Inferior parietal cortex (tissue), 1 donor: Measurements from ENCODE around the gene RIMBP2.
A peak's percentile ranks its signal among the peaks of the same experiment; 100 is the strongest.

ENCODE experiments used
- DNase-seq: peaks from one replicate; pipeline ENCODE4 v3.0.0-alpha.2; 2016; ENCODE audit errors: extremely low spot score

RIMBP2 gene

DNA sequence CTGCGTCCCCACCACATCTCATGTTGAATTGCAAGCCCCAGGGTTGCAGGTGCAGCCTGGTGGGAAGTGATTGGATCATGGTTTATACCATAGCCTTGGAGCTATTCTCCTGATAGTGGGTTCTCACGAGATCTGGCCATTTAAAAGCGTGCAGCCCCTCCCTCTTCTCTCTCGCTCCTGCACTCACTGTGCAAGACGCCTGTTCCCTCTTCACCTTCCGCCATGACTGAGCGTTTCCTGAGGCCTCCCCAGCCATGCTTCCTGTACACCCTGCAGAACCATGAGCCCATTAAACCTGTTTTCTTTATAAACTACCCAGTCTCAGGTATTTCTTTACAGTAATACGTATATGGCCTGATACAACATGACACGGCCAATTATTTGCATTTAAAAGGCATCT, 146.6 kb downstream of the RIMBP2 start:
- DNase-seq = no peak

DNA sequence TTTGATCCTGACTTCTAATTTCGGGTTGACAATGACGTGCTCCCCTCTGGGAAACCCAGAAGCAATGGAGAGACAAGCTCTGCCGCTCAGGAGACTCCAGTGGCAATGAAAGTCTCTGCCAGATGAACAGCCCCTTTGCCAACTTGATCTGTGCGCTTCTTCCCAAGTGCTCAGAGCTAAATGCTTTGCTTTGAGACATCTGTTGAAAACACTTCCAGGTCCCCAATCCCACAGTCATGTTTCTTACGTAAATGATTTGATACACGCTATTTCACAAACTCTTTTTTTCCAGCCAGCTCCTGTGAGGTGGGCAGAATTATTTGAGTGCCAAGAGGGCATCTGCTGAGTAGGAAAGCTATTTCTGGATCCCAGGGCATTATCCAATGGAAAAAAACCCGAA, 147.6 kb downstream of the RIMBP2 start:
- DNase-seq = no peak

DNA sequence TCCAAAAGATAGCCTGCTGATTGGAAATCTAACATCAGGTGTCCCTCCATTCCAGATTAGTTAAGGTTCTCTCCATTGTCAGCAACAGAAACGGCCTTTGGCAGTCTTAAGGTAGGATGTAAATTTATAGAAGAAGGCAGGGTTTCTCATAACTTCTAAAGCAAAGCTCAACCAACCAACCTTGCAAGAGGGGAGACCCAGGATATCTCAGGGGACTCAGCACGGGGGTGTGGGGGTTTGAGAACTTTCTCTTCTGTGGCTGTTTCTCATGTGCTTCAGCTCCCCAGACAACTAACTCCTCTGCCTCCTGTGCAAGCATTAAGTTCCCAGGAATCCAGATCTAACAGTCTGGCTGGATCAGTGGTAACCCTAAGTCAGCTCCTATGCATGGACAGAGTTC, 148.1 kb downstream of the RIMBP2 start:
- DNase-seq = no peak

DNA sequence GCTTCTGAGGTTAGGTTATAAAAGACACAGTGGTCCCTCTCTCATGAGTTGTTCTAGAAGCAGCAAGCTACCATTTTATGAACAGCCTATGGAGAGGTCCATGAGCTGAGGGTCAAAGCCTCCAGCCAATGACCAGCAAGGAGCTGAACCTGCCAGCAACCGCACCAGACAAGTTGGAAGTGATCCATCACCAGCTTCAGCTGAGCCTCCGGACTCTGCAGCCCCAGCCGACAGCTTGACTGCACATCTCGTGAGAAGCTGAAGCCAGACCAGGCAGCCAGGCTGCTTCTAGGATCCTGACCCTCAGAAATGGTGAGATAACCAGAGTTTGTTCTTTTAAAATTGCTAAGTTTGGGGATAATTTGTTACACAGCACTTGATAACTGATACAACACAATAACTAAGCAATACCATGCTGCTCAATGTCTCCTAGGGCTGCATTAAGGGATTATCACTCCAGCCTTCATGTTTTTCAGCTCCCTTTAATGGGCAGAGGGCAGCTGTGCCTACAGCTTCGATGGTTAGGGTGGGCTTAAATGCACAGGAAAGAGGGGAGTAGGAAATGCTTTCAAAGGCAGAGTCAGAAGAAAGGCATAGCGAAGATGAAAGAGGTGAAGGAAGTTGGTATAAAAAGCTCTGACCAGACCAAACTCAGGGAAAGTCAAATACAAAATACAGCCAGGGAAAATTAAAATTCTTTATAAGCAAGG, 149.5 kb downstream of the RIMBP2 start:
- no peak for DNase-seq

DNA sequence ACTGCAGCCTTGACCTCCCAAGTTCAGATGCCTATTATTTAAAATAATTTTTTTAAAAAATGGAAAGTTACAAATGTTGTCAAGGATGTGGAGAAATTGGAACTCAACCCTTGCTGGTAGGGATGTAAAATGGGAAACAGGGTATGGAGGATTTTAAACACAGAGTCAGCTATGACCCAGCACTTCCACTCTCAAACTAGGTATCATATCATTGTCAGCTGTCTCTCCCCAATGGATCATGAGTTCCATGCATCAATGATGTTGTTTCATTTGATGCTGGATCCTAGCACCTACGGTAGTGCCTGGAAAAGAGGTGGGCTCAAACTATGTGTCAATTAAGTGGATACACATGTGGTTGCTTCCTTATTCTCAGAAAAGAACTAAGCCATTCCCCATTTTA, 150.9 kb downstream of the RIMBP2 start:
- DNase-seq = no peak

DNA sequence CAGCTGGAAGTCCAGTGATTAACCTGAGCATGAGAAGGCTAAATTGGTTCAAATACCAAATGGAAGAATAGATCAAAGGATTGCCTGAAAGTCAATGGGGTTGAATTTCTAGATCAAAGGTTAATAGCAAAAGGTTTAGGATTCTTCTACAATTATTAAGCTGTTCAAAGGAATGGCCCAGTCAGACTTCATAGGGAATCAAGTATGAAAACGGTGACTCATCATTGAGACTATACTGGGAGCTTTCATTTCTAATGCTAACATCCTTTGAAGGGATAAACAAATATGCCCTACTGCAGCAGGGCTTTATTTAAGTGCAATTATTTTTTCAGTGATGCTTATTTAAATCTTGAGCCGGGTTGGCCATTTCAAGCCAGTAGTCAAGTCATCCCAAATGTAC, 152.8 kb downstream of the RIMBP2 start:
- no peak for DNase-seq

DNA sequence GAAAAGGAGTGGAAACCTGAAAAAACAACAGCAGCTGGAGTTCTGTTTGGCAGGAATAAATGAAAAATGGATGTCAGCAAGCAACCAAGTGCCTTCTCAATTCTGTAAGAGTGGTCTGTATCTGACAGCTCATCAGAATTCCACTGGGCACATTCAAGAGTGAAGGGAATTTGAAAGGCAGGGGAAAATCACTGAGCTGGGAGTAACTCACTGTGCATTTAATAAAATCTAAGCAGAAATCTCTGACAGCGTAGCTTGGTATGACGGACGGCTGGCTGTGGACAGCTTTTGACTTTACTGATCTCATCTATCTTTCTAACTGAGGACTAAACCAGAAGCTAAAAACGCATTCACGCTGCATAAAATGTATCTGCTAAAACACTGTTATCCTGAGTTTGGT, 153.4 kb downstream of the RIMBP2 start:
- no peak for DNase-seq

DNA sequence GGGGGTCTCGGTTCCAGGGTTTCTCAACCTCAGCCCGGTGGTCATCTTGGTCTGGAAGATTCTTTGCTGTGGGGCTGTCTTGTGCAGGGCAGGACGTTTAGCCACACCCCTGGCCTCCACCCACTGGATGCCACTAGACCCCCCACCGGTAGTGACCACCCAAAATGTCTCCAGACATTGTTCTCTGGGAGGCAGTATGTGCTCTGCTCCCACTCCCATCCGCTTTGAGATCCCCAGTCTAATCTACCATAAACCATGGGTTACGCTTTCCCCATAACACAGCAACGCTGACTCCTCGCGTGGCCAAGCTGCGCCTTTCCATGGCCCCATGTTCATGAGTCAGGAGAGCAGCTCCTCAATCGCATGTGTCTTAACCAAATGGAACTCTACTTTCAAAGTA, 155.8 kb downstream of the RIMBP2 start:
- no peak for DNase-seq

DNA sequence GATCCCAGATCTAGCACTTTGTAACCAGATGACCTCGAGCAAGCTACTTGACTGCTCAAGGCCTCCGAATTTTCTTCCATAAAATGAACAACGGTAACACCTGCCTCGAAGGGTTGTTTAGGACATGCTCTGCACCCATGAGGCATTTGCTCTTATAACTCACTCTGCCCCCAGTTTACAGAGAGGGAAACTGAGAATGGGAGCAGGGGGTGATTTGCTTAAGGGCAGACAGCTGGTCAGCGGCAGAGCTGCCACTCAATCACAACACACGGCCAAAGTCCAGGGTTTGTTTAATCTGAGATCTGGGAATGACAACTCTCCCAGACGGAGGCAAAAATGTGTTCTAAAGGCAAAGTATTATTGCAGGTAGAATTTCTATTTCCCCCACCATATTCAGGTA, 156.3 kb downstream of the RIMBP2 start:
- DNase-seq = no peak

DNA sequence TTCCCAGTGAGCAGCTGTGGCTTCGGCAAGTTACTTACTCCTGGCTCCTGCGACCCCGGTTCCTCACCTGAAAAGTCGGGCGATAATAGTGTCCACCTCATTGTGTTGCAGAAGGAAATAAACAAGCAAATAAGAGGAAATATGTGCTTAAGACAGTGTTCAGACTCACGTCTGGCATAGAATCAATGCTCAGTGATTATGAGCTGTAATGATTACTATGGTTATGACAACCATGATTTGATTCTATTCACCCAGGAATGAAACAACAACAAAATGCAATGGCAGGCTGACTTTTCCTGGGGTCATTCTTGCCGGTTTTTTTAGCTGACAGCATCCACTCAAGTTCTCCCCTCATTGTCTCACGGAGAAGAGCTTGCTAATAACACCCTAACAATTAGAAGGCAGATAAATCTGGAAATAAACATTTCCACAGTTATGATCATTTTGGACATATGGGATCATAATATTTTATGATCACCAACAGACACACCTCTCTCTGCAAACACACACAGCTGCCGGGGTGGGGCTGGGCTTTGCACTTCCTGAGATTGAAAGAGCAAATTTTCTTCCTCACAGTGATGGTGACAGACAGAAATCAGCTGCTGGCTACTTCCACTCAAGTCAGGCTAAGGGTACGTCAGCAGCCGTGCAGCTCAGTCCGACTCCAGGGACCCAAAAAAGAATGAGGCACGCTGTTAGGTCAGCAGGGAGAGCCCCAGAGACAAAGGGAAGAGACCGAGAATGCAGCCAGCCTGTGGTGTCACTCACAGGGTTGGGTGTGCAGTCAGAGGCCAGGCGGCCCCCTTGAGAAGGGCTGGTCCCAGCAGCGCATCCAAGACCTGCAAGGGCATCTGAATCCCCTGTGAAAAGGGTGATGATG, 158.0 kb downstream of the RIMBP2 start:
- no peak for DNase-seq

DNA sequence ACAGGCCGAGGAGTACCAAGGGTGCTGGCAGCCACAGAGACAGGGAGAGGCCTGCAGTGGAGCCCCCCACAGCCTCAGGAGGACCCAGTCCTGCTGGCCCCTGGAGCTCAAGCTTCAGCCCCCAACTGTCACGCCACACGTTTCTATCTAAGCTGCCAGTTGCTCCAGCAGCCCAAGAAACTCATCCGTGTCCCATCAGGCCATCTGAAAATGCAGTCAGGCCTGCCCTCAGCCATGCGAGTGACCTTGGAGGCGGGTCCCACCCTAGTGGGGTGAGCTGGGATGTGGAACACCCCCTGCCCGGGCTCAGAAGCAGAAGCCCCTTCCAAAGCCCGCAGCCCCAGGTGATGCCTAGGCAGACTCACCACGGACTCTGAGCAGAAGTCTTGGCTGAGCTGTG, 158.9 kb downstream of the RIMBP2 start:
- DNase-seq = no peak

DNA sequence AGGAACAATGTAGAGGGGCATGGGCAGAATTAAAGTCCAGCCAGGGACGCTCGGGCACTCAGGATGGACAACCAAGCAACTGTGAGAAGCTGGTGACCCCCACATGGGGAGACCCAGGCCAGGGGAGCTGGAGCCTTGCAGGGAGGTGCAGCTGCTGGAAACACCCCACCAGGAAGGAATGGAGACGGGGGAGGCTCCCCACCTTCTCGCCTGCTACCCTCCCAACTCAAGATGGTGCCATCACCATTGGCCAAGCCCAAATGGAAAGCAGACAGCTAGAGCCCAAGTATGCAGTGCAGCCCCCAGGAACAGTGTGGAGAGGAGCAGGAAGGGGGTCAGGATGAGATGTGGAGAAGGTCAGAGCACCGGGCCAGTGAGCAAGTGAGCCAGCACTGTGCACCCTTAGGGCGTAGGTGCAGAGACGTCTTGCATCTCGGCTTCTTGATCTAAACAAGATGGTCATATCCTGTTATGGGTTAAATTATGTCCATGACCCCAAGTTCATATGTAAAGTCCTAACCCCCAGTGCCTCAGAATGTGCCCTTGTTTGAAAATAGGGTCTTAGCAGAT, 159.5 kb downstream of the RIMBP2 start:
- DNase-seq = no peak

DNA sequence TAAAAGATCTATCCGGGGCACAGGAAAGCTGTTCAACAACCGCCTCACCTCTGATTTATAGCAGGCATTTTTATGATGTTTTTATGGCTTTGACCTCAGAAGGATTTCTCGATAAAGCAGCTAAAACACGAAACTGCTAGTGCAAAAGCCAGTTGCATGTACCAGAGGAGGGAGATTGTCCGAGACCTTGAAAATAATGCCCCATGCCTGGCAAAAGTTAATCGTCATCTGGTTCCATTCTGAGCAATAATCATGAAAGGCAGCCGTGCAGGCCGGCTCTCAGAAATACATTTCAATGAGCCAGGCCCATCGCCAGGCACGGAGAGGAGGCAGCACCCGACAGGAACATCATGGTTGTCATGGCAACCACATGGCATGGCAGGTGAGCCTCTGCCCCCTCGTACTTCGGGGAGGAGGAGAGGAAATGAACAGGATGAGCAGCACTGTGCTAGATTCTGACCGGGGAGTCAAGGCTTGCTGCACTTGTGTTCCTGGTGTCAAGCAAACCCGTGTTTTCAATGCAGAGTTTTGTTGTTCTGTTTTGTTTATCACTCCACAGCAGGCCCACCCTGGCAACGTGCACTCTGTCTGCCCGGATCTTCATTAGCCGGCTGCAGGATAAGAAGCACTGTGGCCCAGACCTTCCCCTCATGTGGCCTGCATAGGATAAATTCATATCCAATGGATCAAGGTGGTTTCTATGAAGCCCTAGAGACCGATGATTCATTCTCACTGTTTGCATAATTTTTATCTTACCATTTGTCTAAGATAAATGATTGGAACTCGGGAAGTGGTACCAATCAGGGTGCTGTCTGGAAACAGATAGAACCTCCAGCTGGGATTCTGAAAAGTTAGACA, 160.2 kb downstream of the RIMBP2 start:
- DNase-seq = peak; percentile 56

DNA sequence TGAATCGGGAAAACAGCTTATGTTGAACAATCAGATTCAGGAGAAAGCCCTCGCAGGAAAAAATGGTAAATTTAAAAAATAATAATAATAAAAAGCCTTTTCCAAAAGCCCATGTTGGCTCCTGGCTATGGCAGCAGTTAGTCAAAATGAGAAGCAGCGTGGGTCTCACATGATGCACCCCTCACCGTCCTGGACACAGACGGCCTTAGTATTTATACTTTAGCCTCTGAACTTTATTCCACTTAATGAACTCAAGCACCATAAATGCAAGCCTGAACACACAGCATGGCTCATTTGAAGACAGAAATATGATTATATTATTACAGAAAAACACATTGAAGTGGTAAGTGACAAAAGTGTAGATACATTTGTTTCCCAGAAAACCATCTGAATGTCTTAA, 160.9 kb downstream of the RIMBP2 start:
- DNase-seq = no peak

DNA sequence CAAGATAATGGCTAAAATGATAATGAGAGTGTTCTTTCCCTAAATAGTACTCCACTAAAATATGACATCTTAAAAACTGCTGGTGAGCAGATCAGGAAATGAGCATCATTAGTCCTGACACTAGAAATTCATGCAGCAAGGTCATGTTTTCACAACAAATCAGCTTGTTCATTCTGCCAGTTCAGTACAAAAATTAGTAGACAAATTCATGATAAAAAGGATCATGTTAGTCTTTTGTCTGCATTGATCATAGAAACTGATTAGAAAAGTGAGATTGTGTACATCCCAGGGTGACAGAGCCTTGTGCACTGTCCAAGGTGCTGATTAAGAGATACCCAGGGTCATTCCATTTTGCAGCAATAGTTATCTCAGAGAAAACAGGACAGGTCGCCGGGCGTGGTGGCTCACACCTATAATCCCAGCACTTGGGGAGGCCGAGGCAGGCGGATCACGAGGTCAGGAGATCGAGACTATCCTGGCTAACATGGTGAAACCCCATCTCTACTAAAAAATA, 163.6 kb downstream of the RIMBP2 start:
- DNase-seq = no peak

DNA sequence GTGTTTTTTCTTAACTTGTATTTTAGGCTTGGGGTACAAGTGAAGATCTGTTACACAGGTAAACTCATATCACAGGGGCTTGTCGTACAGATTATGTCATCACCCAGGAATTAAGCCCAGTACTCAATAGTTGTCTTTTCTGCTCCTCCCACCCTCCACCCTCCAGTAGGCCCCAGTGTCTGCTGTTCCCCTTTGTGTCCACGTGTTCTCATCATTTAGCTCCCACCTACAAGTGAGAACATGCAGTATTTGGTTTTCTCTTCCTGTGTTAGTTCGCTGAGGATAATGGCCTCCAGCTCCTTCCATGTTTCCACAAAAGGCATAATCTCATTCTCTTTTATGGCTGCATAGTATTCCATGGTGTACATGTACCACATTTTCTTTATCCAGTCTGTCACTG, 166.7 kb downstream of the RIMBP2 start:
- no peak for DNase-seq

DNA sequence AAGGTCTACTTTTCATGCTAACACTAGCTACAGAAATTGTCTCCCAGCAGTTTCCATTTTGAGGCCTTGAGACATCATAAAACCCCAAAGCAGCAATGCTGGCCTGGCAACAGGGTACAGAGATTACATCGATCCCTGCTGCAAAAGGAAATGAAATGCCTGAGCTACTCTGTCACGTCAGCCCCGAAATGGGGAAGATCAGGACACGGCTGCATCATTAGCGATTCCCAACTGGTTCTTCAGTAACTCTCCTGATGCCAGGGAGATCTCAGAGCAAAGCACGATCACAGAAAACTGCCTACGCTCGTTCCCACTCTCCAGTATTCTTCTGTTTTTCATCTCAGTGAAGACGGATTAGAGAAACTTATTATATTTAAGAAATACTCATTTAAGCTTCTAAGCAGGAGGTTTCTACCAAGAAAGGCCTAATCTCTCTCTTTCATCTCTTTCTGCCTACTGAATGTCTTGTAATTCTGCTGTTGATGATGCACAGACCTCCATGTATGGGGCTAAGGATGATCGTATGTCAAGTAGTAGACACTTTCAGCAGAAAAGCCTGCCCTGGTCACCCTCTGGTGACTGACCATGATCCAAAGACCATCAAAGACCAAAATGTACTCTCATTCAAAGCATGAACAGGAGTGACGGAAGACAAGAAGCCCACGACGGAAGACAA, 168.5 kb downstream of the RIMBP2 start:
- DNase-seq = no peak

DNA sequence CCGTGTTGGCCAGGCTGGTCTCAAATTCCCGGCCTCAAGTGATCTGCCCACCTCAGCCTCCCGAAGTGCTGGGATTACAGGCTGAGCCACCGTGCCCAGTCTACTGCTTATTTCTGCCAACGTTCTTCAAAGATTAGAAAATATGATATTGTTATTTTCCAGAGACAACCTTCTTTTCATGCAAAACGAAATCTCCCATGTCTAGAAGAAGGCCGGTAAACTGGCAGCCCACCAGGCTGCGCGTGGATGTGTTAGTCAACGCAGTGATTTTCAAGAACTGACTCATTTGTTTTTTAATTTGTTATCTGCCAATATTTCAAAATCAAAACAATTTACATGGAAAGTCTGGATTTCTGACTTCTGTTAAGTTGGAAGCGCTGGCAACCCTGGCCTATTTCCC, 169.6 kb downstream of the RIMBP2 start:
- no peak for DNase-seq

DNA sequence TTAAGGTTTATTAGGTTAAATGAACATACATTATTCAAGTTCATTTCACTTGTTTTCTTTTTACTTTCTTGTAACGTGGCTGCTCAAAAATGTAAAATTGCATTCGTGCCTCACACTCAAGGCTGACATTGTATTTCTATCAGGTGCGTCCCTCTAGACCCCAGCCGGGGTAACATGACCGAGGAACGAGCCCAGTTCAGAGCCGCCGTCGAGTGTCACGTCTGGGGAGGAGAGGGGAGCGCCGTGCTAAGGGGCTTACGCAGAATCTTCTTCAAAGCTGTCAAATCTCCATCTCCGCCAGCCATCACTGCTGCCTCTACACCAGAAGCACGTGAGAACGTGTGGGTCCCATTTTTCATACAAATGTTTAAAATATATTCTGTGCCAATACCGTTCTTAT, 170.6 kb downstream of the RIMBP2 start:
- no peak for DNase-seq

DNA sequence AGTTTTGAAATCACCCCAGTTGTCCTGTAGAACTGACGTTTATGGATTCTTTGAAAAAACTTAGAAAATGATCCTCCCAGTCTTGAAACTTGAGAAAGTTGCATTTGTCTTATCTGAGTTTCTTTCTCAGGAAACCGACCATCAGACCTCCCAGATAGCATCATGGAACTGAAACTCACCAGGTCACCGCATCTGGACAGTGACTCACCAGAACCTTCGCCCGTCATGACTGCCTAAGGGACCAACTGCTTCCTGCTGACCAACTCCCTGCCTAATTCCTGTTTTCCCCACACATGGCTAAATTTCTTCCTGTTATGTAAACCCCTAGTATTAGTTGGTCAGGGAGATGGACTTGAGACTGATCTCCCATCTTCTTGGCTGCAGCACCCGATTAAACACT, 175.7 kb downstream of the RIMBP2 start:
- DNase-seq = no peak
